Naive B cell (primary cell): ENCODE measurements around the gene ARHGEF25. TPM values are rescaled to one million over a fixed set of nuclear protein-coding genes. Genes with fewer than 3 reads are reported as not detected.
A peak's percentile ranks its signal among the peaks of the same experiment; 100 is the strongest.
"Not testable (repeated sequence)": the region's sequence is repeated elsewhere in the genome, so short reads cannot be mapped to it uniquely, and the experiment has no call there.

Source experiments
- ATAC-seq, 2 donors: fragments of 150-1000 bp; cut with Tn5 transposase; 2 replicates each; pipeline ENCODE4 v1.10.0; 2021; ENCODE audit warnings: low read depth in 2 of 2, mild to moderate bottlenecking in 2 of 2, moderate library complexity in 2 of 2
- DNase-seq: peaks from one replicate; pipeline ENCODE4 v3.0.0; 2022
- H3K27ac Mint-ChIP-seq, 6 donors: one replicate each; pipeline ENCODE4 v1.8.0; 2020 to 2022; ENCODE audit warnings: mild to moderate bottlenecking in 6 of 6, mixed read lengths in 6 of 6, moderate library complexity in 5 of 6, inconsistent platforms in 2 of 6
- H3K27me3 Mint-ChIP-seq, 3 donors: one replicate each; pipeline ENCODE4 v1.8.0; 2021 to 2022; ENCODE audit warnings: mixed read lengths in 3 of 3, mild to moderate bottlenecking in 1 of 3
- H3K36me3 Mint-ChIP-seq, 2 donors: one replicate each; pipeline ENCODE4 v1.8.0; 2020 to 2022; ENCODE audit warnings: mixed read lengths in 2 of 2, inconsistent platforms in 1 of 2, mild to moderate bottlenecking in 1 of 2
- H3K4me1 Mint-ChIP-seq, 3 donors: one replicate each; pipeline ENCODE4 v1.8.0; 2020 to 2022; ENCODE audit warnings: mixed read lengths in 3 of 3, inconsistent platforms in 1 of 3, mild to moderate bottlenecking in 1 of 3, moderate library complexity in 1 of 3
- H3K4me3 Mint-ChIP-seq, 8 donors: one replicate each; pipeline ENCODE4 v1.8.0; 2020 to 2022; ENCODE audit warnings: mild to moderate bottlenecking in 8 of 8, mixed read lengths in 8 of 8, moderate library complexity in 8 of 8, inconsistent platforms in 2 of 8
- H3K9me3 Mint-ChIP-seq, 7 donors: one replicate each; pipeline ENCODE4 v1.8.0; 2020 to 2022; ENCODE audit warnings: mixed read lengths in 7 of 7, mild to moderate bottlenecking in 5 of 7, inconsistent platforms in 2 of 7, moderate library complexity in 1 of 7
- polyA plus RNA-seq, 6 donors: library from polyadenylated mRNA; unstranded; fragments of 300-500 nt; fragmentation: Illumina TruSeq; gene quantifications; one replicate each; pipeline ENCODE4 v1.2.3, GENCODE V29; 2021; ENCODE audit warnings: low read depth in 6 of 6

ARHGEF25 gene
- polyA plus RNA-seq, 6 donors from 2014 or later: not detected

- DNase-seq (no peak), ATAC-seq (no peak)
- Mint-ChIP-seq H3K4me1 (peaks cover 37 to 64% (median 61%) of the 10 kb centered on the region in 3 donors), H3K9me3 (no peaks in the 10 kb centered on the region), H3K27ac (peak overlapping the region in 5 of 6 donors; percentile 38 to 87 (median 63)), H3K4me3 (peak overlapping the region; percentile 10 to 81 (median 60)), H3K27me3 (peaks cover 49 to 82% (median 62%) of the 10 kb centered on the region in 3 donors), H3K36me3 (no peaks in the 10 kb centered on the region)
Observed at GRCh38 chr12:57614948-57615500, 3.8 kb downstream of the ARHGEF25 start.

- Mint-ChIP-seq H3K4me3 (peak overlapping the region in 1 of 8 donors; percentile 58), H3K27ac (peak overlapping the region in 4 of 6 donors; percentile 37 to 87 (median 50))
Observed at GRCh38 chr12:57615637-57616036, 4.4 kb downstream of the ARHGEF25 start.

GRCh38 chr12:57616383-57617101 is 5.3 kb downstream of the ARHGEF25 start:
- peaks cover 54 to 85% (median 68%) of the 10 kb centered on the region in 3 donors for H3K27me3 Mint-ChIP-seq

More at GRCh38 chr12:57615637-57616036, 4.4 kb downstream of the ARHGEF25 start:
- ATAC-seq (no peak), DNase-seq (no peak)
- Mint-ChIP-seq H3K9me3 (no peaks in the 10 kb centered on the region), H3K36me3 (no peaks in the 10 kb centered on the region), H3K27me3 (peaks cover 50 to 82% (median 62%) of the 10 kb centered on the region in 3 donors), H3K4me1 (peaks cover 37 to 64% (median 61%) of the 10 kb centered on the region in 3 donors)

GRCh38 chr12:57617942-57618341 is 6.7 kb downstream of the ARHGEF25 start:
- ATAC-seq: no peak
- H3K4me3 Mint-ChIP-seq: peak overlapping the region in 1 of 8 donors; percentile 8
- no peak overlapping the region for H3K27ac Mint-ChIP-seq
- peaks cover 53 to 81% (median 68%) of the 10 kb centered on the region in 3 donors for H3K4me1 Mint-ChIP-seq
- no peaks in the 10 kb centered on the region for H3K36me3 Mint-ChIP-seq
- no peak for DNase-seq
- no peaks in the 10 kb centered on the region for H3K9me3 Mint-ChIP-seq
- peaks cover 58 to 87% (median 77%) of the 10 kb centered on the region in 3 donors for H3K27me3 Mint-ChIP-seq

More at GRCh38 chr12:57616383-57617101, 5.3 kb downstream of the ARHGEF25 start:
- Mint-ChIP-seq H3K36me3 (no peaks in the 10 kb centered on the region), H3K4me1 (peaks cover 46 to 68% (median 65%) of the 10 kb centered on the region in 3 donors), H3K9me3 (no peaks in the 10 kb centered on the region), H3K4me3 (peak overlapping the region in 1 of 8 donors; percentile 11), H3K27ac (peak overlapping the region in 3 of 6 donors; percentile 27 to 39 (median 37))
- DNase-seq: no peak
- ATAC-seq: no peak

- not testable (repeated sequence) for H3K9me3 Mint-ChIP-seq, H3K27ac Mint-ChIP-seq, H3K4me3 Mint-ChIP-seq, ATAC-seq, DNase-seq, H3K36me3 Mint-ChIP-seq
- peaks cover 63 to 87% (median 82%) of the 10 kb centered on the region in 3 donors for H3K27me3 Mint-ChIP-seq
- H3K4me1 Mint-ChIP-seq: peaks cover 51 to 76% (median 63%) of the 10 kb centered on the region in 3 donors
Observed at GRCh38 chr12:57618431-57618830, 7.2 kb downstream of the ARHGEF25 start.

GRCh38 chr12:57618966-57619433 is 7.8 kb downstream of the ARHGEF25 start:
- peak overlapping the region in 4 of 6 donors; percentile 15 to 86 (median 72) for H3K27ac Mint-ChIP-seq
- H3K4me1 Mint-ChIP-seq: peaks cover 45 to 71% (median 57%) of the 10 kb centered on the region in 3 donors
- H3K27me3 Mint-ChIP-seq: peaks cover 66 to 91% (median 87%) of the 10 kb centered on the region in 3 donors
- DNase-seq (no peak), ATAC-seq (no peak)
- H3K4me3 Mint-ChIP-seq: peak overlapping the region; percentile 38 to 91 (median 58)
- no peaks in the 10 kb centered on the region for H3K36me3 Mint-ChIP-seq
- H3K9me3 Mint-ChIP-seq: no peaks in the 10 kb centered on the region

GRCh38 chr12:57619434-57620244 is 8.4 kb downstream of the ARHGEF25 start:
- Mint-ChIP-seq H3K4me1 (peaks cover 39 to 64% (median 51%) of the 10 kb centered on the region in 3 donors), H3K27me3 (peaks cover 64 to 98% (median 94%) of the 10 kb centered on the region in 3 donors), H3K27ac (no peak overlapping the region), H3K4me3 (peak overlapping the region in 7 of 8 donors; percentile 38 to 91 (median 71)), H3K9me3 (no peaks in the 10 kb centered on the region), H3K36me3 (no peaks in the 10 kb centered on the region)
- DNase-seq: peak; percentile 25
- ATAC-seq: peak; percentile 27 to 29

- Mint-ChIP-seq H3K36me3 (no peaks in the 10 kb centered on the region), H3K27ac (peak overlapping the region in 2 of 6 donors; percentile 26 to 57), H3K27me3 (peaks cover 69 to 98% (median 98%) of the 10 kb centered on the region in 3 donors), H3K9me3 (no peaks in the 10 kb centered on the region), H3K4me3 (peak overlapping the region; percentile 56 to 92 (median 87)), H3K4me1 (peaks cover 31 to 57% (median 44%) of the 10 kb centered on the region in 3 donors)
- DNase-seq (no peak), ATAC-seq (peak in 1 of 2 donors; percentile 2)
Observed at GRCh38 chr12:57620245-57620935, 9.2 kb downstream of the ARHGEF25 start.

- Mint-ChIP-seq H3K4me3 (peak overlapping the region; percentile 56 to 92 (median 87)), H3K9me3 (no peaks in the 10 kb centered on the region)
Observed at GRCh38 chr12:57620936-57621496, 9.8 kb downstream of the ARHGEF25 start.

GRCh38 chr12:57621497-57622292 is 10.5 kb downstream of the ARHGEF25 start:
- ATAC-seq (peak; percentile 69 to 75), DNase-seq (peak; percentile 50)
- H3K27me3 Mint-ChIP-seq: peaks cover 75 to 98% (median 98%) of the 10 kb centered on the region in 3 donors
- peak overlapping the region; percentile 56 to 92 (median 87) for H3K4me3 Mint-ChIP-seq
- H3K36me3 Mint-ChIP-seq: no peaks in the 10 kb centered on the region
- H3K27ac Mint-ChIP-seq: peak overlapping the region in 3 of 6 donors; percentile 57 to 84 (median 59)
- no peaks in the 10 kb centered on the region for H3K9me3 Mint-ChIP-seq
- H3K4me1 Mint-ChIP-seq: peaks cover 28 to 51% (median 34%) of the 10 kb centered on the region in 3 donors

More at GRCh38 chr12:57620936-57621496, 9.8 kb downstream of the ARHGEF25 start:
- ATAC-seq: peak in 1 of 2 donors; percentile 17
- peak; percentile 24 for DNase-seq
- Mint-ChIP-seq H3K27me3 (peaks cover 76 to 98% (median 98%) of the 10 kb centered on the region in 3 donors), H3K36me3 (no peaks in the 10 kb centered on the region), H3K4me1 (peaks cover 28 to 51% (median 38%) of the 10 kb centered on the region in 3 donors), H3K27ac (peak overlapping the region in 5 of 6 donors; percentile 13 to 84 (median 56))
